ENCODE results near the gene PDIA6.

DNA sequence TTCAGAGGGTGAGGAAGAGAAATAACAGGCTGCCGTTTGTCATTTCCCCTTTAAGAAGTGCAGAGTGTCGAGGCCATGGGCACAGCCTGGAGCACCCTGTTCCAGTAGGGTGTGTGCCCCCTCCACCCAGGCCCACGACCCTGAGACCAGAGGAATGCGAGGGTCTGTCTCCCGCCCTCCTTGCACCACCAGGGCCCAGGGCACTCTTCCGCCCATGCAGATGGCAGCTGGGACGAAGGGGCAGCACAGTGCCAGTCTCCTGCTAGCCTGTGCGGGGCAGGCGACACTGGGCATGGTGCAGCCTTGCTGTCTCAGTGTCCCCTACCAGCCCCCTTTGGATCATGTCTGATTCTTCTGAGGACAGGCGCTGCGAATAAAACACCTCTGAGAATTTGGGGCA, 15.8 kb upstream of the PDIA6 start:
- TF ChIP-seq, protein P1, sequence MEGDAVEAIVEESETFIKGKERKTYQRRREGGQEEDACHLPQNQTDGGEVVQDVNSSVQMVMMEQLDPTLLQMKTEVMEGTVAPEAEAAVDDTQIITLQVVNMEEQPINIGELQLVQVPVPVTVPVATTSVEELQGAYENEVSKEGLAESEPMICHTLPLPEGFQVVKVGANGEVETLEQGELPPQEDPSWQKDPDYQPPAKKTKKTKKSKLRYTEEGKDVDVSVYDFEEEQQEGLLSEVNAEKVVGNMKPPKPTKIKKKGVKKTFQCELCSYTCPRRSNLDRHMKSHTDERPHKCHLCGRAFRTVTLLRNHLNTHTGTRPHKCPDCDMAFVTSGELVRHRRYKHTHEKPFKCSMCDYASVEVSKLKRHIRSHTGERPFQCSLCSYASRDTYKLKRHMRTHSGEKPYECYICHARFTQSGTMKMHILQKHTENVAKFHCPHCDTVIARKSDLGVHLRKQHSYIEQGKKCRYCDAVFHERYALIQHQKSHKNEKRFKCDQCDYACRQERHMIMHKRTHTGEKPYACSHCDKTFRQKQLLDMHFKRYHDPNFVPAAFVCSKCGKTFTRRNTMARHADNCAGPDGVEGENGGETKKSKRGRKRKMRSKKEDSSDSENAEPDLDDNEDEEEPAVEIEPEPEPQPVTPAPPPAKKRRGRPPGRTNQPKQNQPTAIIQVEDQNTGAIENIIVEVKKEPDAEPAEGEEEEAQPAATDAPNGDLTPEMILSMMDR (IDR thresholded peaks at IDR 0.05) = no peak
- TF ChIP-seq POLR2A (IDR thresholded peaks at IDR 0.05) = no peak
